ENCODE data around the gene SBF2. TPM values are rescaled to one million over a fixed set of nuclear protein-coding genes. Genes with fewer than 3 reads are reported as not detected.

The SBF2 gene
- total and polyA plus RNA-seq, 2 donors (not counting 1 experiment from before 2014, with no cell fraction given): 5.6 to 17.7 TPM

- H3K4me2 ChIP-seq (replicated peaks; ENCODE audit: low read depth, low read length, poor library complexity, severe bottlenecking): no peak overlapping the region
- no peak overlapping the region for H3K9ac ChIP-seq (ENCODE audit: low read length)
- peaks cover 8% of the 10 kb centered on the region for H3K79me2 ChIP-seq (ENCODE audit: control insufficient read depth, insufficient read depth, low read length)
- POLR2A ChIA-PET: no interaction called here
- Mint-ChIP-seq H3K4me3 (no peak overlapping the region), H3K27me3 (no peaks in the 10 kb centered on the region), H3K9me3 (ENCODE audit: insufficient read depth) (no peaks in the 10 kb centered on the region), H3K27ac (no peak overlapping the region), H3K4me1 (no peaks in the 10 kb centered on the region)
- no peak for TF ChIP-seq CTCF (IDR thresholded peaks at IDR 0.05)
- TF ChIP-seq EZH2 (IDR thresholded peaks at IDR 0.05; ENCODE audit: borderline replicate concordance, insufficient read depth, low read depth, low read length, poor library complexity, severe bottlenecking): no peak
- no peaks in the 10 kb centered on the region for H4K20me1 ChIP-seq (ENCODE audit: control insufficient read depth, insufficient read depth, low read length, poor library complexity, severe bottlenecking)
- H3K4me3 ChIP-seq (ENCODE audit: control extremely low read depth in 1 of 5, extremely low read depth in 1 of 5, insufficient read depth in 1 of 5, low read depth in 2 of 5, low read length in 4 of 5): no peak overlapping the region
- no peak overlapping the region for H2AFZ ChIP-seq (ENCODE audit: insufficient read depth, low read depth, low read length, poor library complexity, severe bottlenecking)
- H3K9me3 ChIP-seq (ENCODE audit: control extremely low read depth in 1 of 3, control insufficient read depth in 2 of 3, insufficient read depth in 1 of 3, low read length in 2 of 3): no peaks in the 10 kb centered on the region
- no peaks in the 10 kb centered on the region for H3K4me1 ChIP-seq (ENCODE audit: control insufficient read depth in 2 of 2, insufficient read depth in 2 of 2, low read length in 2 of 2)
- CTCF ChIA-PET: no interaction called here
- H3K27ac ChIP-seq (ENCODE audit: low read length in 2 of 2): no peak overlapping the region
- intact Hi-C loops (cut with micrococcal nuclease): no loop called here
- ATAC-seq (ENCODE audit: low read depth) (no peak), DNase-seq (no peak)
- H3K27me3 ChIP-seq (replicated peaks in 1 of 4; ENCODE audit: control extremely low read depth in 1 of 4, control insufficient read depth in 3 of 4, insufficient read depth in 4 of 4, low read length in 3 of 4): no peaks in the 10 kb centered on the region
- H3K36me3 ChIP-seq (replicated peaks in 1 of 2; ENCODE audit: control extremely low read depth in 1 of 2, control insufficient read depth in 1 of 2, extremely low read depth in 1 of 2, insufficient read depth in 2 of 2, low read length in 1 of 2): peaks cover 3 to 15% of the 10 kb centered on the region in 2 experiments
- WGBS (ENCODE audit: insufficient coverage): 100% methylated on average over 1 of the region's 4 CpGs
Measured at GRCh38 chr11:9780929-9781328, 513.1 kb downstream of the SBF2 start.

GRCh38 chr11:9777525-9777924 lies 516.5 kb downstream of the SBF2 start:
- H4K20me1 ChIP-seq (ENCODE audit: control insufficient read depth, insufficient read depth, low read length, poor library complexity, severe bottlenecking): no peaks in the 10 kb centered on the region
- Mint-ChIP-seq H3K4me1 (no peaks in the 10 kb centered on the region), H3K4me3 (no peak overlapping the region), H3K27me3 (no peaks in the 10 kb centered on the region), H3K9me3 (ENCODE audit: insufficient read depth) (no peaks in the 10 kb centered on the region), H3K27ac (no peak overlapping the region)
- TF ChIP-seq CTCF (IDR thresholded peaks at IDR 0.05): no peak
- no peak for TF ChIP-seq EZH2 (IDR thresholded peaks at IDR 0.05; ENCODE audit: borderline replicate concordance, insufficient read depth, low read depth, low read length, poor library complexity, severe bottlenecking)
- intact Hi-C loops (cut with micrococcal nuclease): no loop called here
- no peak overlapping the region for H3K4me2 ChIP-seq (replicated peaks; ENCODE audit: low read depth, low read length, poor library complexity, severe bottlenecking)
- no peak overlapping the region for H3K9ac ChIP-seq (ENCODE audit: low read length)
- no peak overlapping the region for H3K27ac ChIP-seq (ENCODE audit: low read length in 2 of 2)
- 100% methylated on average over 1 of the region's 5 CpGs for WGBS (ENCODE audit: insufficient coverage)
- H3K36me3 ChIP-seq (replicated peaks in 1 of 2; ENCODE audit: control extremely low read depth in 1 of 2, control insufficient read depth in 1 of 2, extremely low read depth in 1 of 2, insufficient read depth in 2 of 2, low read length in 1 of 2): peaks cover 0 to 15% of the 10 kb centered on the region in 2 experiments
- H3K4me3 ChIP-seq (ENCODE audit: control extremely low read depth in 1 of 5, extremely low read depth in 1 of 5, insufficient read depth in 1 of 5, low read depth in 2 of 5, low read length in 4 of 5): no peak overlapping the region
- no peaks in the 10 kb centered on the region for H3K9me3 ChIP-seq (ENCODE audit: control extremely low read depth in 1 of 3, control insufficient read depth in 2 of 3, insufficient read depth in 1 of 3, low read length in 2 of 3)
- ChIA-PET CTCF (no interaction called here), POLR2A (no interaction called here)
- peaks cover 8% of the 10 kb centered on the region for H3K79me2 ChIP-seq (ENCODE audit: control insufficient read depth, insufficient read depth, low read length)
- H2AFZ ChIP-seq (ENCODE audit: insufficient read depth, low read depth, low read length, poor library complexity, severe bottlenecking): no peak overlapping the region
- H3K27me3 ChIP-seq (replicated peaks in 1 of 4; ENCODE audit: control extremely low read depth in 1 of 4, control insufficient read depth in 3 of 4, insufficient read depth in 4 of 4, low read length in 3 of 4): no peaks in the 10 kb centered on the region
- DNase-seq: no peak
- no peak for ATAC-seq (ENCODE audit: low read depth)
- no peaks in the 10 kb centered on the region for H3K4me1 ChIP-seq (ENCODE audit: control insufficient read depth in 2 of 2, insufficient read depth in 2 of 2, low read length in 2 of 2)

Measured in B cell (primary cell).